PC-3 (cell line): ENCODE data around the gene HNRNPH3.
"Not testable (repeated sequence)": the region's sequence is repeated elsewhere in the genome, so short reads cannot be mapped to it uniquely, and the experiment has no call there.

Experiments
- CTCF ChIP-seq: fragments of 300-600 bp; sonication (generic); conservative IDR thresholded peaks from 2 replicates; pipeline ENCODE4 v1.5.1; 2017; ENCODE audit warnings: antibody characterized with exemption, low read depth, mild to moderate bottlenecking, low read length
- EZH2 ChIP-seq: fragments of 300-600 bp; sonication (generic); IDR thresholded peaks from one replicate; pipeline ENCODE4 v1.6.1; 2017; ENCODE audit warnings: antibody characterized with exemption, mild to moderate bottlenecking, low read length; ENCODE audit not compliant: unreplicated experiment
- EZH2phosphoT487 ChIP-seq: fragments of 300-600 bp; sonication (generic); IDR thresholded peaks from 2 replicates; pipeline ENCODE4 v1.6.1; 2018; ENCODE audit warnings: mild to moderate bottlenecking, antibody characterized with exemption, low read length, borderline replicate concordance

GRCh38 chr10:68314930-68315329 lies 16.9 kb upstream of the HNRNPH3 start:
- not testable (repeated sequence) for TF ChIP-seq EZH2, CTCF, EZH2phosphoT487
